GM18517 (cell line): ENCODE data around the gene EIF4A3.
"Not testable (repeated sequence)": the region's sequence is repeated elsewhere in the genome, so short reads cannot be mapped to it uniquely, and the experiment has no call there.

Experiments used
- ATAC-seq: cut with Tn5 transposase; IDR thresholded peaks from one replicate; pipeline ENCODE4 v1.9.1; 2021; ENCODE audit warnings: mild to moderate bottlenecking, moderate library complexity; ENCODE audit not compliant: unreplicated experiment

EIF4A3 gene

DNA sequence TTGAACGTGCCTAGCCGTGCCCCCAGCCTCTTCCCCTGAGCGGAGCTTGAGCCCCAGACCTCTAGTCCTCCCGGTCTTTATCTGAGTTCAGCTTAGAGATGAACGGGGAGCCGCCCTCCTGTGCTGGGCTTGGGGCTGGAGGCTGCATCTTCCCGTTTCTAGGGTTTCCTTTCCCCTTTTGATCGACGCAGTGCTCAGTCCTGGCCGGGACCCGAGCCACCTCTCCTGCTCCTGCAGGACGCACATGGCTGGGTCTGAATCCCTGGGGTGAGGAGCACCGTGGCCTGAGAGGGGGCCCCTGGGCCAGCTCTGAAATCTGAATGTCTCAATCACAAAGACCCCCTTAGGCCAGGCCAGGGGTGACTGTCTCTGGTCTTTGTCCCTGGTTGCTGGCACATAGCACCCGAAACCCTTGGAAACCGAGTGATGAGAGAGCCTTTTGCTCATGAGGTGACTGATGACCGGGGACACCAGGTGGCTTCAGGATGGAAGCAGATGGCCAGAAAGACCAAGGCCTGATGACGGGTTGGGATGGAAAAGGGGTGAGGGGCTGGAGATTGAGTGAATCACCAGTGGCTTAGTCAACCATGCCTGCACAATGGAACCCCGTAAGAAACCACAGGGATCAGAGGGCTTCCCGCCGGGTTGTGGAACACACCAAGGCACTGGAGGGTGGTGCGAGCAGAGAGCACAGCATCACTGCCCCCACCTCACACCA is 44.8 kb downstream of the EIF4A3 start:
- ATAC-seq: no peak

GRCh38 chr17:80101011-80101945 is 45.6 kb downstream of the EIF4A3 start, which contains the start of gene GAA:
TSS of gene GAA (plus strand) at chr17:80101581. CDS start at chr17:80104587, 3,006 bp downstream.
- peak; percentile 64 for ATAC-seq

GRCh38 chr17:80100035-80100323 is 46.9 kb downstream of the EIF4A3 start:
- ATAC-seq: no peak

DNA sequence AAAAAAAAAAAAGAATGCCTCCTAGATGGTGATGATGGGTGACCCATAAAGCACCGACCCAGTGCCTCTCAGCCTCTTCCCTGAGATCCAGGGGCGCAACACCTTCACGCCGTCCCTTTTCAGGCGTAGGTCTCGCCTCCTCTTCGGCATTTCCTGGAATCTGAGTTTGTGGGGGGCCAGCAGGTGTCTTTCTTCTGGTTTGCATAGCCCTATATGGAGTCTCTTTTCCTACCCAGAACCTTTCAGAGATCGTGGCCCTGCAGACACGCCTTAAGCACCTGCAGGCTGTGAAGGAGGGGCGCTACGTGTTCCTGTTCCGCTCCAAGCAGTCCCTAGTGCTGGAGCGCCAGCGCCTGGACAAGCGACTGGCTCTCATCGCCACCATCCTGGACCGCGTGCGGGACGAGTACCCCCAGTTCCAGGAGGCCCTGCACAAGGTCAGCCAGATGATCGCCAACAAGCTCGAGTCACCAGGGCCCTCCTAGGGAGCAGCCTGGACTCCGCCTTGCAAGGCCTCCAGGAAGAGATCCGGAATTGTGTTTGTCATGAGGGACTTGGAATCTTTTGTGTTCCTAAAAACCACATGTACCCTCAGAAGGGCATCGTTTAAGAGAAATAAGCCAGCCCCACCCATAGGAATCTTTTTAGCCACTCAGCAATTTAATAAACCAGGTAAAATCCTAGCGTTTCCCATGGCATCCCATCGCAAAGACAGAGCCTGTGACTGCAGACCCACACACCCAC is 47.5 kb downstream of the EIF4A3 start:
- no peak for ATAC-seq

DNA sequence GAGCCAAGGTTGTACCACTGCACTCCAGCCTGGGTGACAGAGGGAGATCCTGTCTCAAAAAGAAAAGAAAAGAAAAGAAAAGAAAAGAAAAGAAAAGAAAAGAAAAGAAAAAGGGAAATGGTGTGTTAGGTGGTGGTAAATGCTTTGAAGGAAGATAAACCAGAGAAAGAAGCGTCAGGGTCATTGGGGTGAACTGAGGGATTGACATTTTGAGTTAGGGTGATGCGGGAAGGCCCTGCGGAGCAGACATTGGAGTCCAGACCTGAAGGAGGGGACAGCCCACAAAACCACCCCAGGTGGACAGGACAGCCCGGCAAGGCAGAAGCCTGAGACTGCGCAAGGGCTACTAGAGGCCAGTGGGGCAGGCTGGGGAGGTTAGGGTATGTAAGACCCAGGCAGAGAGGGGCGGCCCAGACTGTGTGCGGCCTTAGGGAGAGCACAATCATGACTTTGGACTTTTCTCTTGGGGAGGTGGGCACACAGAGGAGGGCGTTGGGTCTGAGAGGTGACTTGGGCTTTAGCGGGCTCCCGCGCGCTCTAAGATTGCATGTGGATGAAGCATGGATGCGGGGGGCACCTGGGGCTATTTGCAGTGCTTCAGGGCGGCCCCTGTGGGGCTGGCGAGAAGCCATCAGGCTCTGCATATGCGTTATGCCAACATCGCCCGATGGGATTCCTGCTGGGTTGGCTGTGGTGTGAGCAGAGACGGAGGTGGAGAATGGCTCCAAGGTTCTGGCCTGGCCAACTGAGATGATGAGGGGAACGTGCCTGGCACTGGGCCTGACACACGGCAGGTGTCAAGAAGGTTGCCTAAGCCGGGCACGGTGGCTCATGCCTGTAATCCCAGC is 48.9 kb downstream of the EIF4A3 start:
- no peak for ATAC-seq

- ATAC-seq: no peak
Observed at GRCh38 chr17:80097127-80097621, 49.8 kb downstream of the EIF4A3 start.

DNA sequence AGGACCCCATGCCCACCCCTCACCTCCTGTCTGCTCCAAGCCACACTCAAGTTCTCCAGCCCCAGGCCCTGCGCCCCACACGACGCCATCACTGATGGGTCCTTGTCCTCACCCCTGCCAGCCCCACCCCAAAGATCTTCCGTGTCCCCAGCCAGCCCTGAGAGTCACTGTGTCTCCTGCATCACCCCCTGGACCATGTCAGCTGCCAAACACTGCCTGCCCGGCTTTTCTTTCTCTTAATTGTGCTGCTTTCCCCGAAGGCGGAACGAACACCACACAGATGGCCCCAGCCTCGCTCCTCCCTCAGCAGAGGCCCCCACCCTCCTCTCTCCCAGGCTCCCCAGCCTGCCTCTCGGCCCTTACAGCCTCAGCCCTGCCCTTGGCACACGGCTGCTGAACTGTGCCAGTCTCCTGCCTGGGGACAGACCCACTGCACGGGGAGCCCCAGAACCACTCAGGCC is 50.3 kb downstream of the EIF4A3 start:
- ATAC-seq: no peak

- ATAC-seq: no peak
Observed at GRCh38 chr17:80095844-80096475, 51.0 kb downstream of the EIF4A3 start.

DNA sequence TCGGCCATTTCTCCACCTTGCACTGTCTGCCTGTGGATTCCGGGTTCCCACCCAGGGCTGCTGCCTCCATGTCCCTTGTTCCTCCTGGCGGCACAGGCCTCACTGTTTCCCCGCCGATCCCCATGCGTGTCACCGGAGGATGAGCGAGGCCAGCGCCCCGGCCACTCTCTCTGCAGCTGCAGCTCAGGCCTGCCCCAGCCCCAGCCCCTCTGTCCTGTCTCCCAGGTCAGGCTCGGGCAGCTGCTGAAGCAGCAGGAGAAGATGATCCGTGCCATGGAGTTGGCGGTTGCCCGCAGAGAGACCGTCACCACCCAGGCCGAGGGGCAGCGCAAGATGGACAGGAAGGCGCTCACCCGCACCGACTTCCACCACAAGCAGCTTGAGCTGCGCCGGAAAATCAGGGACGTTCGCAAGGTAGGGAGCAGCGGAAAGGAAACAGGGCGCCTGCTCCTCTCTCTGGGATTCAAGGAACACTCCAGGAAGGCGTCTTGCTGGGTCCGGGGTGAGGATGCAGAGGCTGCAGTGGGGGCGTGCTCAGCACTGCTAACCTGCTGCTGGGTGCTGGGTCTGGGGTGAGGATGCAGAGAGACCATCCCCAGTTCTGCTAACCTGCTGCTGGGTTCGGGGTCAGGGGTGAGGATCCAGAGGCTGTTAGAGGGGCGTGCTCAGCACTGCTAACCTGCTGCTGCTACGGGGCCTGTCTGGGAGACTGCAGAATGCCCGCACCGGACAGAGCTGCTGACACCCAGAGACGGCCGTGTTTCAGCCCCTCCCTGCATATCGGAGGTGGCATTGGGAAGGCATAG is 51.7 kb downstream of the EIF4A3 start:
- no peak for ATAC-seq

DNA sequence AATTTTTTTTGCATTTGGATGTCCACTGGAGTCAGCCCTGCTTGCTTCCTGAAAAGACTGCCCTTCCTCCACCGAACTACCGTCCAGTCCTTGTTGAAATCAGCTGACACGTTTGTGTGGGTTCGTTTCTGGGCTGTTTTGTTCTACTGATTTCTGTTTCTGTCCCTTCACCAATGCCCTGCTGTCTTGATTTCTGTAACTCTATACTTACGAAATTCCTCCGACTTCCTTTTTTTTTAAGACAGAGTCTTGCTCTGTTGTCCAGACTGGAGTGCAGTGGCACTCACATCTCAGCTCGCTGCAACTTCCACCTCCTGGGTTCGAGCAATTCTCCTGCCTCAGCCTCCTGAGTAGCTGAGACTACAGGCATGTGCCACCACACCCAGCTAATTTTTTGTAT is 54.0 kb downstream of the EIF4A3 start:
- ATAC-seq: no peak

- no peak for ATAC-seq
Observed at GRCh38 chr17:80091376-80091775, 55.6 kb downstream of the EIF4A3 start.

DNA sequence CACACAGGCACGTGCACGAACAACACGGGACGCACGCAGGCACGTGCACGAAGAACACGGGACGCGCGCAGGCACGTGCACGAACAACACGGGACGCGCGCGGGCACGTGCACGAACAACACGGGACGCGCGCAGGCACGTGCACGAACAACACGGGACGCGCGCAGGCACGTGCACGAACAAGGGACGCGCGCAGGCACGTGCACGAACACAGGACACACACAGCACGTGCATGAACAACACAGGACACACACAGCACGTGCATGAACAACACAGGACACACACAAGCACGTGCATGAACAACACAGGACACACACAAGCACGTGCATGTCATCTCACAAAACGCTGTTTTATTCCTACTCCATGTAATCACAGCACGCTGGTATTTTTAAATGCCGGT is 56.8 kb downstream of the EIF4A3 start:
- ATAC-seq: not testable (repeated sequence)

DNA sequence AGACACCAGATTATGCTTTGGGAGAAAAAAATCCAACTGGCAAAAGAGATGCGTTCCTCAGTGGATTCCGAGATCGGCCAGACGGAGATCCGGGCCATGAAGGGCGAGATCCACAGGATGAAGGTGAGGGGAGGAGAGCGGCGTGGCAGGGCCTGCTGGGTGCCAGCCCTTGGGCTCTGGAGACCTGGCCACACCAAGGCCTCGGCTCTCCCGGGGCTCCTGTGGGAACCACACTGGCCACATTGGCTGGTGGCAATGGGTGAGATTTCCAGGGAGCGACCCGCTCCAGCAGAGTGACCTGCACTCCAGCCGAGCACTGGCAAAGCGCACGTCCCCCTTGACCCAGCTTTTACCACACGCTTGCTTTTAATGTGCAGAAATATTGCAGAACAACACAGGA is 57.2 kb downstream of the EIF4A3 start:
- ATAC-seq: no peak

DNA sequence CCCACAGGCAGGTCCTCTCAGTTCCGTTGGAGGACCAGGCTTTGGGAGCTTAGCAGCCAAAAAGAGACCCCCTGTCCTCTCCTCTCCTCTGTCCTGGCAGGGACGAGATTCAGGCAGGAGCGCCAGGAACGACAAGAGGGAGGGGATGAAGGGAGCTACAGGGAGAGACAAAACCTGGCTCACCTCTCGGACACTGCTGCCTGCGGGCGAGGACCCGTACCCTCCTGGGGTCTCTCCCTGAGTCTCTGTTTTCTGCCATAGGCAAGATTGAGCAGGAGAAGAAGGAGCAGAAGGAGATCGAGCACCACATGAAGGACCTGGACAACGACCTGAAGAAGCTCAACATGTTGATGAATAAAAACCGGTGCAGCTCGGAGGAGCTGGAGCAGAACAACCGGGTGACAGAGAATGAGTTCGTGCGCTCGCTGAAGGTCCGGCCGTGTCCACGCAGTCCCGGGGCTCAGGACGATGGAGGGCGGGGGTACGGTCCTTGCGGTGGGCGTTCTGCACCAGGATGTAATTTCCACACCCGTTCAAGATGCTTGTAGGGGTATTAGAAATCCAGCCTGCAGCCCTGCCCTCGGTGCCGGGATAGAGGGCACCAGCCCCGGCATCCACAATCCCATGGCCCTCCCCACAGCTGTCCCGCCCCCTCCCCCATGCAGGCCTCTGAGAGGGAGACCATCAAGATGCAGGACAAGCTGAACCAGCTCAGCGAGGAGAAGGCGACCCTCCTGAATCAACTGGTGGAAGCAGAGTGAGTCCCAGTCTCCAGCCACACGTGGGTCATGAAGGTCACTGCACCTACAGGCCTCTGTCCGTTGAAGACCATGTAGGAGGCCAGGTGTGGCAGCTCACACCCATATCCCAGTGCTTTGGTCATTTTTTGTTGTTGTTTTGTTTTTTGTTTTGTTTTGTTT is 59.3 kb downstream of the EIF4A3 start:
- no peak for ATAC-seq

GRCh38 chr17:80086616-80087015 is 60.3 kb downstream of the EIF4A3 start:
- ATAC-seq: no peak

DNA sequence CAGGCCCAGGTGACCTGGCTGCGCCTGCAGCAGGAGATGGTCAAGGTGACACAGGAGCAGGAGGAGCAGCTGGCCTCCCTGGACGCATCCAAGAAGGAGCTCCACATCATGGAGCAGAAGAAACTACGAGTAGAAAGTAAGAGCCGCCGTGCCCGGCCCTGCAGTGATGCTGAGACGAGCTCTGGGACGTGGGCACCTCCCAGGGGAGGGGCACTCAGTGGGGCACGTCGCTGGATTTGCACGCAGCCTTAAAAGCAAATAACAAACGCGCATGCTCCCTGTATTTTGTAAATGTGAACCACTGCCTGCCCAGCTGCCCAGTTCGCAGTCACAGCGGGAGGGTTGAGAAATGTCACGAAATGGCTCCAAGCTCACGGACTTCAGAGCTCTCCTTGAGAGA is 60.8 kb downstream of the EIF4A3 start:
- no peak for ATAC-seq

- ATAC-seq: no peak
Observed at GRCh38 chr17:80084773-80085172, 62.2 kb downstream of the EIF4A3 start.
